HepG2 (cell line): ENCODE results near the gene BRD1. TPM values are rescaled to one million over a fixed set of nuclear protein-coding genes. Genes with fewer than 3 reads are reported as not detected.

Source experiments
- ATAC-seq: fragments of 200-7000 bp; cut with Tn5 transposase; 3 replicates; pipeline ENCODE4 v1.9.1; 2020; ENCODE audit warnings: mild to moderate bottlenecking, moderate library complexity
- BruUV-seq: library from RNA; stranded (reverse); fragments of 400-500 nt; replicated peaks from 2 replicates; lab custom pipeline; 2021; lab: Mats Ljungman, UMichigan
- CTCF ChIA-PET: fragments of 300-600 bp; formaldehyde crosslinking; extraction: SDS; loops from one replicate; lab custom pipeline; 2021; ENCODE audit warnings: low total read pairs, inconsistent platforms, low intra/inter-chr PET ratio; lab: Yijun Ruan, JAX
- POLR2A ChIA-PET: fragments of 350-600 bp; sonication (Branson Sonifier 250); formaldehyde crosslinking; loops from one replicate; lab custom pipeline; 2020; ENCODE audit warnings: antibody characterized with exemption, inconsistent platforms; lab: Yijun Ruan, JAX
- DNase-seq: peaks from one replicate; pipeline ENCODE4 v3.0.0-alpha.2; 2015; ENCODE audit warnings: low spot score
- FAIRE-seq: peaks from 3 replicates; lab custom pipeline; 2011; peaks lifted over from hg19 to GRCh38; lab: Jason Lieb, UNC
- H2AFZ ChIP-seq: one replicate; pipeline ENCODE4 v1.6.1; 2011; ENCODE audit warnings: low read length, inconsistent platforms
- H3K27ac ChIP-seq: fragments of 300-600 bp; 3 replicates; pipeline ENCODE4 v1.8.0; 2011; ENCODE audit warnings: mixed run types, mild to moderate bottlenecking, mixed read lengths, low read length, inconsistent platforms; ENCODE audit not compliant: insufficient read depth; ENCODE audit errors: extremely low read length
- H3K27me3 ChIP-seq, 2 experiments: fragments of 200-600 bp in 1 of 2; 2 replicates in 1 of 2; 3 replicates in 1 of 2; pipeline versions ENCODE4 v1.6.0 to v1.8.0; 2011; ENCODE audit warnings: low read length in 2 of 2, mild to moderate bottlenecking in 2 of 2, moderate library complexity in 2 of 2, inconsistent platforms in 1 of 2; ENCODE audit not compliant: insufficient read depth in 2 of 2, control insufficient read depth in 1 of 2
- H3K36me3 ChIP-seq, 2 experiments: fragments of 200-600 bp in 1 of 2; replicated peaks in 1 of 2; 2 replicates in 1 of 2; 3 replicates in 1 of 2; pipeline versions ENCODE4 v1.5.1 to v1.8.0; 2011; ENCODE audit warnings: low read length in 2 of 2, inconsistent platforms in 1 of 2; ENCODE audit not compliant: insufficient read depth in 2 of 2, control insufficient read depth in 1 of 2
- H3K4me1 ChIP-seq: 2 replicates; pipeline ENCODE4 v1.5.1; 2012; ENCODE audit warnings: low read length, inconsistent platforms; ENCODE audit not compliant: insufficient read depth
- H3K4me2 ChIP-seq: 2 replicates; pipeline ENCODE4 v1.6.0; 2011; ENCODE audit warnings: low read depth, low read length, inconsistent platforms
- H3K4me3 ChIP-seq, 3 experiments: fragments of 200-600 bp in 1 of 3; sonication (generic), shearing (Covaris generic) in 1 of 3; replicated peaks in 1 of 3; 2 replicates each; pipeline ENCODE4 v1.5.1; 2011 to 2016; ENCODE audit warnings: low read length in 3 of 3, inconsistent platforms in 2 of 3, low read depth in 2 of 3, mild to moderate bottlenecking in 2 of 3, control low read depth in 1 of 3, mixed read lengths in 1 of 3; ENCODE audit not compliant: insufficient read depth in 1 of 3
- H3K79me2 ChIP-seq: one replicate; pipeline ENCODE4 v1.6.1; 2011; ENCODE audit warnings: low read length, inconsistent platforms; ENCODE audit not compliant: insufficient read depth
- H3K9ac ChIP-seq: 2 replicates; pipeline ENCODE4 v1.6.0; 2011; ENCODE audit warnings: mild to moderate bottlenecking, low read depth, low read length, inconsistent platforms; ENCODE audit not compliant: insufficient read depth
- H3K9me3 ChIP-seq: 2 replicates; pipeline ENCODE4 v1.5.1; 2012; ENCODE audit warnings: mild to moderate bottlenecking, low read length
- H4K20me1 ChIP-seq: 2 replicates; pipeline ENCODE4 v1.6.0; 2011; ENCODE audit warnings: inconsistent platforms, mild to moderate bottlenecking, low read length, moderate library complexity; ENCODE audit not compliant: insufficient read depth
- CC2D1A ChIP-seq: sonication (generic); formaldehyde crosslinking; IDR thresholded peaks from 2 replicates; pipeline ENCODE4 v1.8.1; 2023; ENCODE audit warnings: mild to moderate bottlenecking, missing genetic modification reagents
- GABPA ChIP-seq, 2 experiments: IDR thresholded peaks; 2 replicates each; pipeline ENCODE4 v1.6.1; 2011 to 2016; ENCODE audit warnings: low read depth in 2 of 2, low read length in 1 of 2, missing biosample characterization in 1 of 2, missing genetic modification characterization in 1 of 2
- HDAC6 ChIP-seq: fragments of 200-600 bp; sonication (generic); IDR thresholded peaks from 2 replicates; pipeline ENCODE4 v1.7.0; 2017; ENCODE audit warnings: mild to moderate bottlenecking, antibody characterized with exemption, low read length, low read depth
- MYC ChIP-seq: sonication (generic); formaldehyde crosslinking; IDR thresholded peaks from 2 replicates; pipeline ENCODE4 v1.9.0; 2021; ENCODE audit warnings: missing genetic modification reagents, borderline replicate concordance
- NFE2 ChIP-seq: sonication (generic); formaldehyde crosslinking; IDR thresholded peaks from 2 replicates; pipeline ENCODE4 v1.4.0; 2020; ENCODE audit warnings: missing genetic modification reagents
- NR2C2 ChIP-seq: sonication (generic); formaldehyde crosslinking; IDR thresholded peaks from 2 replicates; pipeline ENCODE4 v1.4.0; 2020; ENCODE audit warnings: missing genetic modification reagents, mild to moderate bottlenecking, moderate library complexity, borderline replicate concordance
- ZNF446 ChIP-seq: sonication (generic); formaldehyde crosslinking; IDR thresholded peaks from 2 replicates; pipeline ENCODE4 v1.5.0; 2020; ENCODE audit warnings: mild to moderate bottlenecking, missing genetic modification reagents
- ZNF547 ChIP-seq: sonication (generic); formaldehyde crosslinking; IDR thresholded peaks from 2 replicates; pipeline ENCODE4 v1.5.1; 2020; ENCODE audit warnings: mild to moderate bottlenecking, missing genetic modification reagents
- WGBS: methylation state at CpG from one replicate; pipeline ENCODE4 v1.1.6; 2017; ENCODE audit warnings: low lambda C conversion rate; 5-methylcytosine and 5-hydroxymethylcytosine counted together
- in situ Hi-C: cut with HindIII; loops from 2 replicates; pipeline ENCODE4 v1.10.0; 2017; ENCODE audit warnings: low pct_unique_long_range_greater_than_20kb; ENCODE audit not compliant: extremely low pct_ligation_motif_present
- intact Hi-C: fragments of 100-400 bp; cut with micrococcal nuclease; formaldehyde crosslinking; loops from one replicate; pipeline ENCODE4 v1.10.0; 2022; ENCODE audit not compliant: unreplicated experiment
- polyA plus RNA-seq, 8 experiments: library from polyadenylated mRNA; depleted of rRNA in 3 of 8; stranded (reverse) in 7 of 8; unstranded in 1 of 8; fragments of >200 nt; fragmentation: Illumina TruSeq in 4 of 8; extraction: Trizol in 4 of 8; gene quantifications; 2 replicates each; pipeline versions ENCODE4 v1.2.1 to v1.2.3, GENCODE V29; 2011 to 2016; ENCODE audit warnings: low read depth in 4 of 8, missing spikeins in 1 of 8, mixed read lengths in 1 of 8; ENCODE audit not compliant: insufficient read depth in 1 of 8
- total RNA-seq, 5 experiments: library from RNA; depleted of rRNA; stranded (reverse); fragments of >200 nt; fragmentation: Illumina TruSeq; extraction: Trizol; gene quantifications; 2 replicates each; pipeline ENCODE4 v1.2.3, GENCODE V29; 2016; ENCODE audit warnings: low read depth in 1 of 5
- TF ChIP-seq, protein P1 (sequence below): sonication (generic); formaldehyde crosslinking; IDR thresholded peaks from 2 replicates; pipeline ENCODE4 v1.4.0; 2020; ENCODE audit warnings: missing genetic modification reagents

BRD1 gene
- total and polyA plus RNA-seq, 2 of the 13 experiments (the other 11 are each of a cell fraction or from before 2014, with no cell fraction given), result 5.1 to 12.0 TPM

DNA sequence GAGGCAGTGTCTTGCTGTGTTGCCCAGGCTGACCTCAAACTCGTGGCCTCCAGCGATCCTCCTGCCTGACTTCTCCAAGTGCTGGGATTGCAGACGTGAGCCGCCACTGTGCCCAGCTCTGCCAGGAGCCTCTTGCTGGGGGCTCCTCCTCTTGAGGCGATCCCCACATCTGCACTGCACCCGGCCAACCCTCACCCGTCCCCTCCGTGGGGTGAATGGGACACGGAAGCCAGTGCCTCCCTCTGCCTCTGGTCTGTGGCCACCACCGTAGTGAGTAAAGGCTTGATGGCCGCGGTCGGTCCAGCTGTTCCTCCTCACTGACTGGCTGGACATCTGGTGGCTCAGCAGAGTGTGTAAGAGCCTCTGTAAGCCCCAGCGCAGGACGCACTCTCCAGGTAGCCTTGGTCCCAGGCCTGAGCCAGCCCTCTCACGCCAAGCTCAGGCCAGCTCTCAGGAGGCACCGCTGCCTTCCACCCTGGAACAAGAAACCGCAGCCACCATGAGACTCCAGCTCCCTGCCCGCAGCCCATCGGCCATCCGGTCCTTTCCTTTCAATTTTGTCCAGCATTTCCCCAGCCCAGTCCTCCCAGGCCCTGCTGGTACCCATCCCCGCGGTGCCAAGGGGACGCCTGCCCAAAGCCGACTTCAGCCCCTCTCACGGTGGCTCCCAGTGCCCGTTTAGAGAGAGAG, 100.3 kb downstream of the BRD1 start (continued):
- no peak for TF ChIP-seq NR2C2 (CRISPR knock-in tag)
- TF ChIP-seq, protein P1, sequence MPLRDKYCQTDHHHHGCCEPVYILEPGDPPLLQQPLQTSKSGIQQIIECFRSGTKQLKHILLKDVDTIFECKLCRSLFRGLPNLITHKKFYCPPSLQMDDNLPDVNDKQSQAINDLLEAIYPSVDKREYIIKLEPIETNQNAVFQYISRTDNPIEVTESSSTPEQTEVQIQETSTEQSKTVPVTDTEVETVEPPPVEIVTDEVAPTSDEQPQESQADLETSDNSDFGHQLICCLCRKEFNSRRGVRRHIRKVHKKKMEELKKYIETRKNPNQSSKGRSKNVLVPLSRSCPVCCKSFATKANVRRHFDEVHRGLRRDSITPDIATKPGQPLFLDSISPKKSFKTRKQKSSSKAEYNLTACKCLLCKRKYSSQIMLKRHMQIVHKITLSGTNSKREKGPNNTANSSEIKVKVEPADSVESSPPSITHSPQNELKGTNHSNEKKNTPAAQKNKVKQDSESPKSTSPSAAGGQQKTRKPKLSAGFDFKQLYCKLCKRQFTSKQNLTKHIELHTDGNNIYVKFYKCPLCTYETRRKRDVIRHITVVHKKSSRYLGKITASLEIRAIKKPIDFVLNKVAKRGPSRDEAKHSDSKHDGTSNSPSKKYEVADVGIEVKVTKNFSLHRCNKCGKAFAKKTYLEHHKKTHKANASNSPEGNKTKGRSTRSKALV (CRISPR knock-in tag), result no peak

DNA sequence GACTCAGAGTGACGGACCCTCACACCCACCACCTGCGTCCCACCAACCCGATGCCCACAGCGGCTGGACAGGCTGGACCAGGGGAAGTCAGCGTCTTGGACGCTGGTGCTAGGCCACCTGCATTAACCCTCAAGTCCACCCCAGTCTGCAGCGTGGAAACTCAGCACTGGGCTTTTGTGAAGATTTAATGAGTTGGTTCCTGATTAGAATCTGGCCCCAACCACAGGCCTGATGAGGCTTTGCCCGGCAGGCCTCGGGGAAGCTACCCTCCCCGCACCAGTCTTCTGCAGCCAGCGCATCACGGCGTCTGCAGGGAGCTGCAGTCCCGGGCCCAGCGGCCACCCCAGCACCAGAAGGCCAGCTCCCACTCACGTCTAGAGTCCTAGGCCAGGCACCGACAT, 101.0 kb downstream of the BRD1 start:
- Histone ChIP-seq H3K4me1 (no peaks in the 10 kb centered on the region), H3K9ac (no peak overlapping the region), H3K4me2 (no peak overlapping the region), H3K27ac (no peak overlapping the region), H2AFZ (no peak overlapping the region), H3K4me3 (no peak overlapping the region), H3K9me3 (no peaks in the 10 kb centered on the region), H3K79me2 (no peaks in the 10 kb centered on the region), H3K36me3 (no peaks in the 10 kb centered on the region), H4K20me1 (no peaks in the 10 kb centered on the region; the same call in 1 of the 2 replicates), H3K27me3 (peaks cover 17 to 70% of the 10 kb centered on the region in 2 experiments)
- ATAC-seq (no peak), DNase-seq (no peak), FAIRE-seq (no peak)
- ChIA-PET POLR2A (no interaction called here), CTCF (no interaction called here)
- intact Hi-C loops, result loop anchor here (10.0 kb wide), 1 partner anchor 292 kb away; no protein-coding TSS in a partner anchor
- in situ Hi-C loops, result no loop called here
- no TSS peak for BruUV-seq
- TF ChIP-seq CC2D1A (CRISPR knock-in tag), result no peak
- TF ChIP-seq NFE2 (CRISPR knock-in tag), result no peak
- TF ChIP-seq MYC (CRISPR knock-in tag), result no peak
- no peak for TF ChIP-seq HDAC6
- no peak for TF ChIP-seq ZNF446 (CRISPR knock-in tag)
- TF ChIP-seq ZNF547 (CRISPR knock-in tag), result no peak
- 0 out of 2 replicates have a peak, but pooled peaks have one; percentile 5 for TF ChIP-seq GABPA (IDR thresholded peaks at IDR 0.05; ENCODE audit: low read depth, low read length)
- TF ChIP-seq GABPA (CRISPR knock-in tag; IDR thresholded peaks at IDR 0.05; ENCODE audit: low read depth), result no peak
- WGBS, result no CpG with 5 or more reads among the region's 17 CpGs
